HCT116 (cell line): ENCODE results near the gene METTL26. TPM values are rescaled to one million over a fixed set of nuclear protein-coding genes. Genes with fewer than 3 reads are reported as not detected.

Experiments used
- ATAC-seq: fragments of 200-7000 bp; cut with Tn5 transposase; 2 replicates; pipeline ENCODE4 v1.9.1; 2020; ENCODE audit warnings: mild to moderate bottlenecking, moderate library complexity
- BruUV-seq: library from RNA; stranded (reverse); fragments of 400-500 nt; replicated peaks from 2 replicates; lab custom pipeline; 2021; lab: Mats Ljungman, UMichigan
- CTCF ChIA-PET: fragments of 300-600 bp; sonication (Branson Sonifier 250); formaldehyde crosslinking; loops from one replicate; lab custom pipeline; 2021; ENCODE audit warnings: antibody characterized with exemption; lab: Charles Lee
- POLR2A ChIA-PET: fragments of 300-600, 350-600 bp; sonication (Branson Sonifier 250); formaldehyde crosslinking; loops from one replicate; lab custom pipeline; 2021; ENCODE audit warnings: antibody characterized with exemption; lab: Charles Lee
- RAD21 ChIA-PET, 2 experiments: fragments of 300-600 bp; sonication (Branson Sonifier 250); formaldehyde crosslinking; loops; one replicate each; lab custom pipeline; 2023; ENCODE audit warnings: low total read pairs in 2 of 2; ENCODE audit not compliant: uncharacterized antibody in 2 of 2, unreplicated experiment in 2 of 2, low non-redundant PET in 1 of 2; lab: Charles Lee
- DNase-seq: peaks from one replicate; pipeline ENCODE4 v3.0.0-alpha.2; 2010; ENCODE audit warnings: low read depth, low spot score
- H2AFZ ChIP-seq: fragments of 200-600 bp; shearing (Covaris generic), sonication (generic); 2 replicates; pipeline ENCODE4 v1.6.1; 2017; ENCODE audit warnings: low read depth, mixed run types, mixed read lengths, antibody characterized with exemption, low read length; ENCODE audit not compliant: poor library complexity, severe bottlenecking
- H3K27ac ChIP-seq: 2 replicates; pipeline ENCODE4 v1.5.1; 2012; ENCODE audit warnings: low read depth, low read length
- H3K27me3 ChIP-seq: fragments of 200-600 bp; sonication (generic); 2 replicates; pipeline ENCODE4 v1.6.1; 2016; ENCODE audit warnings: mixed run types, low read length, mixed read lengths; ENCODE audit not compliant: insufficient read depth
- H3K36me3 ChIP-seq, 2 experiments: fragments of 200-500 bp in 1 of 2; fragments of 200-600 bp in 1 of 2; sonication (Bioruptor generic) in 1 of 2; sonication (generic) in 1 of 2; 2 replicates each; pipeline versions ENCODE4 v1.5.1 to v1.6.1; 2014 to 2016; ENCODE audit warnings: low read length in 2 of 2, inconsistent platforms in 1 of 2, mixed read lengths in 1 of 2, mixed run types in 1 of 2; ENCODE audit not compliant: insufficient read depth in 2 of 2, control insufficient read depth in 1 of 2
- H3K4me1 ChIP-seq, 2 experiments: fragments of 200-600 bp in 1 of 2; sonication (generic) in 1 of 2; 2 replicates each; pipeline versions ENCODE4 v1.5.1 to v1.6.1; 2012 to 2017; ENCODE audit warnings: low read length in 2 of 2, inconsistent platforms in 1 of 2, mild to moderate bottlenecking in 1 of 2, mixed read lengths in 1 of 2, mixed run types in 1 of 2, moderate library complexity in 1 of 2; ENCODE audit not compliant: insufficient read depth in 2 of 2, control insufficient read depth in 1 of 2
- H3K4me2 ChIP-seq: fragments of 200-600 bp; sonication (generic); 2 replicates; pipeline ENCODE4 v1.6.1; 2017; ENCODE audit warnings: mixed run types, low read length, mixed read lengths
- H3K4me3 ChIP-seq, 2 experiments: fragments of 200-600 bp in 1 of 2; sonication (generic) in 1 of 2; replicated peaks in 1 of 2; 2 replicates each; pipeline ENCODE4 v1.5.1; 2011 to 2016; ENCODE audit warnings: low read length in 2 of 2, control low read depth in 1 of 2, low read depth in 1 of 2, mild to moderate bottlenecking in 1 of 2, mixed read lengths in 1 of 2, mixed run types in 1 of 2
- H3K79me2 ChIP-seq: fragments of 200-600 bp; sonication (generic); 2 replicates; pipeline ENCODE4 v1.6.1; 2017; ENCODE audit warnings: mild to moderate bottlenecking, mixed run types, low read length, moderate library complexity, mixed read lengths; ENCODE audit not compliant: insufficient read depth
- H3K9ac ChIP-seq: fragments of 200-600 bp; sonication (generic); 2 replicates; pipeline ENCODE4 v1.6.1; 2016; ENCODE audit warnings: low read length, mixed read lengths
- H3K9me2 ChIP-seq: fragments of 200-600 bp; sonication (generic), shearing (Covaris generic); 2 replicates; pipeline ENCODE4 v1.6.1; 2017; ENCODE audit warnings: mixed run types, mild to moderate bottlenecking, moderate library complexity; ENCODE audit not compliant: insufficient read depth
- H3K9me3 ChIP-seq, 2 experiments: fragments of 200-500 bp in 1 of 2; fragments of 200-600 bp in 1 of 2; sonication (Bioruptor generic) in 1 of 2; sonication (generic) in 1 of 2; 2 replicates each; pipeline ENCODE4 v1.6.1; 2014 to 2017; ENCODE audit warnings: low read length in 2 of 2, mixed read lengths in 2 of 2, inconsistent platforms in 1 of 2, low read depth in 1 of 2, mild to moderate bottlenecking in 1 of 2, mixed run types in 1 of 2, moderate library complexity in 1 of 2; ENCODE audit not compliant: control insufficient read depth in 1 of 2, insufficient read depth in 1 of 2
- H4K20me1 ChIP-seq: fragments of 200-600 bp; sonication (generic), shearing (Covaris generic); 2 replicates; pipeline ENCODE4 v1.6.1; 2017; ENCODE audit warnings: mixed run types, mild to moderate bottlenecking, moderate library complexity; ENCODE audit not compliant: insufficient read depth
- ATF3 ChIP-seq: IDR thresholded peaks from 2 replicates; pipeline ENCODE4 v1.6.1; 2012
- CEBPB ChIP-seq: IDR thresholded peaks from 2 replicates; pipeline ENCODE4 v1.6.1; 2012; ENCODE audit warnings: low read depth
- EGR1 ChIP-seq: IDR thresholded peaks from 2 replicates; pipeline ENCODE4 v1.6.1; 2012; ENCODE audit warnings: low read depth
- ELF1 ChIP-seq: IDR thresholded peaks from 2 replicates; pipeline ENCODE4 v1.6.1; 2012; ENCODE audit warnings: low read depth, borderline replicate concordance
- EZH2 ChIP-seq: fragments of 200-600 bp; sonication (generic); IDR thresholded peaks from 2 replicates; pipeline ENCODE4 v1.6.1; 2017; ENCODE audit warnings: antibody characterized with exemption, mixed run types
- FOSL1 ChIP-seq: IDR thresholded peaks from 2 replicates; pipeline ENCODE4 v1.6.1; 2012; ENCODE audit warnings: low read depth
- SRF ChIP-seq: IDR thresholded peaks from 2 replicates; pipeline ENCODE4 v1.6.1; 2012; ENCODE audit warnings: low read depth
- TCF7L2 ChIP-seq: IDR thresholded peaks from 2 replicates; pipeline ENCODE4 v1.7.0; 2011; ENCODE audit warnings: borderline replicate concordance, inconsistent platforms; ENCODE audit not compliant: insufficient read depth, insufficient read length; ENCODE audit errors: extremely low read depth
- YY1 ChIP-seq: IDR thresholded peaks from 2 replicates; pipeline ENCODE4 v1.6.1; 2011; ENCODE audit warnings: low read length, low read depth, moderate library complexity, mild to moderate bottlenecking; ENCODE audit not compliant: insufficient replicate concordance; ENCODE audit errors: extremely low read depth
- intact Hi-C: fragments of 100-400 bp; cut with micrococcal nuclease; formaldehyde crosslinking; loops from 2 replicates; pipeline ENCODE4 v1.10.0; 2022
- total RNA-seq: library from RNA; stranded (reverse); gene quantifications from one replicate; pipeline ENCODE4 v1.2.1, GENCODE V29; 2021; ENCODE audit not compliant: unreplicated experiment
- TF ChIP-seq, protein P1 (sequence below): IDR thresholded peaks from 2 replicates; pipeline ENCODE4 v1.6.1; 2011; ENCODE audit warnings: mild to moderate bottlenecking, low read length, moderate library complexity; ENCODE audit not compliant: insufficient replicate concordance; ENCODE audit errors: extremely low read depth
- TF ChIP-seq, protein P2 (sequence below): IDR thresholded peaks from 2 replicates; pipeline ENCODE4 v1.6.1; 2012; ENCODE audit warnings: low read depth

The METTL26 gene
- total RNA-seq, 1 experiment from 2014 or later, result 85.7 TPM

GRCh38 chr16:678209-678857 lies 42.2 kb upstream of the METTL26 start:
- no peak for ATAC-seq
- CTCF ChIA-PET, result interaction anchor here (1.0 kb wide), 1 partner anchor 30 kb away, joined by 5 read pairs; the partner anchor contains the start of gene WDR90
- Histone ChIP-seq H2AFZ (no peak overlapping the region), H3K9ac (no peak overlapping the region), H3K9me2 (no peaks in the 10 kb centered on the region), H3K27ac (peak overlapping the region; percentile 75; the same call in 1 of the 2 replicates), H3K4me2 (no peak overlapping the region)
- BruUV-seq, result no TSS peak
- TF ChIP-seq EGR1 (no peak), YY1 (no peak), SRF (no peak), ELF1 (no peak), ATF3 (no peak), EZH2 (no peak), FOSL1 (no peak), CEBPB (no peak), TCF7L2 (no peak)
- TF ChIP-seq, protein P1, sequence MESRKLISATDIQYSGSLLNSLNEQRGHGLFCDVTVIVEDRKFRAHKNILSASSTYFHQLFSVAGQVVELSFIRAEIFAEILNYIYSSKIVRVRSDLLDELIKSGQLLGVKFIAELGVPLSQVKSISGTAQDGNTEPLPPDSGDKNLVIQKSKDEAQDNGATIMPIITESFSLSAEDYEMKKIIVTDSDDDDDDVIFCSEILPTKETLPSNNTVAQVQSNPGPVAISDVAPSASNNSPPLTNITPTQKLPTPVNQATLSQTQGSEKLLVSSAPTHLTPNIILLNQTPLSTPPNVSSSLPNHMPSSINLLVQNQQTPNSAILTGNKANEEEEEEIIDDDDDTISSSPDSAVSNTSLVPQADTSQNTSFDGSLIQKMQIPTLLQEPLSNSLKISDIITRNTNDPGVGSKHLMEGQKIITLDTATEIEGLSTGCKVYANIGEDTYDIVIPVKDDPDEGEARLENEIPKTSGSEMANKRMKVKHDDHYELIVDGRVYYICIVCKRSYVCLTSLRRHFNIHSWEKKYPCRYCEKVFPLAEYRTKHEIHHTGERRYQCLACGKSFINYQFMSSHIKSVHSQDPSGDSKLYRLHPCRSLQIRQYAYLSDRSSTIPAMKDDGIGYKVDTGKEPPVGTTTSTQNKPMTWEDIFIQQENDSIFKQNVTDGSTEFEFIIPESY, result no peak
- TF ChIP-seq, protein P2, sequence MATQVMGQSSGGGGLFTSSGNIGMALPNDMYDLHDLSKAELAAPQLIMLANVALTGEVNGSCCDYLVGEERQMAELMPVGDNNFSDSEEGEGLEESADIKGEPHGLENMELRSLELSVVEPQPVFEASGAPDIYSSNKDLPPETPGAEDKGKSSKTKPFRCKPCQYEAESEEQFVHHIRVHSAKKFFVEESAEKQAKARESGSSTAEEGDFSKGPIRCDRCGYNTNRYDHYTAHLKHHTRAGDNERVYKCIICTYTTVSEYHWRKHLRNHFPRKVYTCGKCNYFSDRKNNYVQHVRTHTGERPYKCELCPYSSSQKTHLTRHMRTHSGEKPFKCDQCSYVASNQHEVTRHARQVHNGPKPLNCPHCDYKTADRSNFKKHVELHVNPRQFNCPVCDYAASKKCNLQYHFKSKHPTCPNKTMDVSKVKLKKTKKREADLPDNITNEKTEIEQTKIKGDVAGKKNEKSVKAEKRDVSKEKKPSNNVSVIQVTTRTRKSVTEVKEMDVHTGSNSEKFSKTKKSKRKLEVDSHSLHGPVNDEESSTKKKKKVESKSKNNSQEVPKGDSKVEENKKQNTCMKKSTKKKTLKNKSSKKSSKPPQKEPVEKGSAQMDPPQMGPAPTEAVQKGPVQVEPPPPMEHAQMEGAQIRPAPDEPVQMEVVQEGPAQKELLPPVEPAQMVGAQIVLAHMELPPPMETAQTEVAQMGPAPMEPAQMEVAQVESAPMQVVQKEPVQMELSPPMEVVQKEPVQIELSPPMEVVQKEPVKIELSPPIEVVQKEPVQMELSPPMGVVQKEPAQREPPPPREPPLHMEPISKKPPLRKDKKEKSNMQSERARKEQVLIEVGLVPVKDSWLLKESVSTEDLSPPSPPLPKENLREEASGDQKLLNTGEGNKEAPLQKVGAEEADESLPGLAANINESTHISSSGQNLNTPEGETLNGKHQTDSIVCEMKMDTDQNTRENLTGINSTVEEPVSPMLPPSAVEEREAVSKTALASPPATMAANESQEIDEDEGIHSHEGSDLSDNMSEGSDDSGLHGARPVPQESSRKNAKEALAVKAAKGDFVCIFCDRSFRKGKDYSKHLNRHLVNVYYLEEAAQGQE, result no peak
- TF ChIP-seq, all 23 proteins: peak for 0
- ChIA-PET RAD21 (no interaction called here), POLR2A (interaction anchor here (0.6 kb wide), 1 partner anchor 143 kb away, joined by 4 read pairs; no protein-coding TSS in a partner anchor)
- peaks cover 11 to 35% of the 10 kb centered on the region in 2 experiments for H3K4me1 ChIP-seq
- peaks cover 29% of the 10 kb centered on the region for H3K79me2 ChIP-seq
- H3K4me3 ChIP-seq, result no peak overlapping the region
- H3K27me3 ChIP-seq, result no peaks in the 10 kb centered on the region
- H3K9me3 ChIP-seq, result no peaks in the 10 kb centered on the region
- peaks cover 0 to 24% of the 10 kb centered on the region in 2 experiments; a peak in 2 of 4 replicates for H3K36me3 ChIP-seq
- intact Hi-C loops, result no loop called here
- DNase-seq, result no peak
- H4K20me1 ChIP-seq, result no peaks in the 10 kb centered on the region
